ENCODE results near the gene WNT10A.

The WNT10A gene

GRCh38 chr2:218857371-218858137 lies 23.1 kb upstream of the WNT10A start:
- no peak for DNase-seq (ENCODE audit: low read depth, low spot score)

- DNase-seq (ENCODE audit: low read depth, low spot score) = no peak
Measured at GRCh38 chr2:218858138-218858445, 22.6 kb upstream of the WNT10A start.

- no peak for DNase-seq (ENCODE audit: low read depth, low spot score)
Measured at GRCh38 chr2:218858671-218859555, 21.7 kb upstream of the WNT10A start.

GRCh38 chr2:218859556-218859987 lies 21.1 kb upstream of the WNT10A start, which contains the start of gene WNT6:
Gene WNT6 (plus strand): TSS chr2:218859805. CDS start chr2:218860038, 233 bp downstream.
- DNase-seq (ENCODE audit: low read depth, low spot score) = no peak

- no peak for DNase-seq (ENCODE audit: low read depth, low spot score)
Measured at GRCh38 chr2:218859988-218860831, 20.4 kb upstream of the WNT10A start.

GRCh38 chr2:218860950-218861381 lies 19.7 kb upstream of the WNT10A start:
- no peak for DNase-seq (ENCODE audit: low read depth, low spot score)

GRCh38 chr2:218861645-218862318 lies 18.9 kb upstream of the WNT10A start:
- no peak for DNase-seq (ENCODE audit: low read depth, low spot score)

DNA sequence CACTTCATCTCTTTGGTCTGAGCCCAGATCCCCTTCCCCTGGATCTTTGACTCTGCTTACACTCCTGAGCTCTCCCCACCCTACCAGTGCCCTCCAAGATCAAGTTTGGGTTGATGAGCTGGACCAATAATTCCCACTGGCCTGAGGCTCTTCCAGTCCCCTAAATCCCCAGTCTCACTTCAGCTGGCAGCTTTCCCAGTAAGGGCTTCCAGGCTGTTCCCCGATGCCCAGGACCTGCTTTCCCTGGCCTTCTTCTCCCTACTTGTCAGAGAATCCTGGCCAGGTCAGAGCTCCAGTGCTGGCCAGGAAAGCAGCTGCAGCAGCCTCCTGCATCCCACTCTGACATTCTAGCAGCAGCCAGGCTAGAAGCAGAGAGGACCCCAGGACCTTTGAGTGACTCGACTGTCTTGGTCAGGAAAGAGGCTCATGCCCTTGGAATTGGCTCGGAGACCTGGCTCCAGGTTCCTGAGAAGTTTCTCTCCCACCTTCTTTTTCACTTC lies 17.6 kb upstream of the WNT10A start:
- no peak for DNase-seq (ENCODE audit: low read depth, low spot score)

GRCh38 chr2:218865396-218865795 lies 15.3 kb upstream of the WNT10A start:
- DNase-seq (ENCODE audit: low read depth, low spot score) = no peak

DNA sequence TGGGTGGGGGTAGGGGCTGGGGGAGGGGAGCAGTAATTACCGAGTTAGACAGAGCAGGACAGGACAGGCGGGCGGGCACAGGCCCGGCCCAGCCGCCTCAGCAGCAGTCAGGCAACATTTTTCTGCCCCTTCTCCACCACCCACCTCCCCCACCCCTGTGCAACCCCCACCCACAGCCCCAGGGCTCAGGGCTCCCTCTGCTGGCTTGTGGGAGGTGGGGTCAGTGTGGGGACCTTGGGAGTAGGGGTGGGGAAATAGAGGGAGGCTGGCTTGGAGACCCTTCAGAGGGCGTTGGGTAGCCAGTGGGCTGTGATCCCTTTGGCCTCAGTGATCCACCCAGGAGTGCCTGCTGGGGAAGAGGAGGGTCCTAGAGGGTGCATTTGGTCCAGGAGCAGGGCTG lies 14.7 kb upstream of the WNT10A start:
- no peak for DNase-seq (ENCODE audit: low read depth, low spot score)

DNA sequence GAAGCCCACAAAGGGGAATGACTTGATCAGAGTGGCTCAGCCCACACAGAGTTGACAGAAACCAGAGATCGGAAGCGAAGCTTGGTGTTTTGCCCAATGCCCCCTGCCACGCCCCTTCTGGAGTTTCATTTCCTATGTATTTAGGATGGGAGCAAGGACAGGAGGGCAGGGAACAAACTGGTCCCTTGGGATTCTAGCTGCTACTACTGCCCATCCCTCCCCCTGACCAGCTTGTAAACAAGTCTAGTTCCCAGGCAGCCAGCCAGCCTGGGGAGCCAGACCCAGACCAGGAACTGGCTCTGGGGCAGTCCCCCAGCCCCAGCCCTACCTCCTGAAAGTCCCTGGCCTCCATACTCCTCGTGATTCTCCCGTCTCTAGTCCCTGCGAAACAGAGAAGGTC lies 12.8 kb upstream of the WNT10A start:
- no peak for DNase-seq (ENCODE audit: low read depth, low spot score)

- no peak for DNase-seq (ENCODE audit: low read depth, low spot score)
Measured at GRCh38 chr2:218869064-218869463, 11.6 kb upstream of the WNT10A start.

- DNase-seq (ENCODE audit: low read depth, low spot score) = no peak
Measured at GRCh38 chr2:218870984-218871344, 9.7 kb upstream of the WNT10A start.

DNA sequence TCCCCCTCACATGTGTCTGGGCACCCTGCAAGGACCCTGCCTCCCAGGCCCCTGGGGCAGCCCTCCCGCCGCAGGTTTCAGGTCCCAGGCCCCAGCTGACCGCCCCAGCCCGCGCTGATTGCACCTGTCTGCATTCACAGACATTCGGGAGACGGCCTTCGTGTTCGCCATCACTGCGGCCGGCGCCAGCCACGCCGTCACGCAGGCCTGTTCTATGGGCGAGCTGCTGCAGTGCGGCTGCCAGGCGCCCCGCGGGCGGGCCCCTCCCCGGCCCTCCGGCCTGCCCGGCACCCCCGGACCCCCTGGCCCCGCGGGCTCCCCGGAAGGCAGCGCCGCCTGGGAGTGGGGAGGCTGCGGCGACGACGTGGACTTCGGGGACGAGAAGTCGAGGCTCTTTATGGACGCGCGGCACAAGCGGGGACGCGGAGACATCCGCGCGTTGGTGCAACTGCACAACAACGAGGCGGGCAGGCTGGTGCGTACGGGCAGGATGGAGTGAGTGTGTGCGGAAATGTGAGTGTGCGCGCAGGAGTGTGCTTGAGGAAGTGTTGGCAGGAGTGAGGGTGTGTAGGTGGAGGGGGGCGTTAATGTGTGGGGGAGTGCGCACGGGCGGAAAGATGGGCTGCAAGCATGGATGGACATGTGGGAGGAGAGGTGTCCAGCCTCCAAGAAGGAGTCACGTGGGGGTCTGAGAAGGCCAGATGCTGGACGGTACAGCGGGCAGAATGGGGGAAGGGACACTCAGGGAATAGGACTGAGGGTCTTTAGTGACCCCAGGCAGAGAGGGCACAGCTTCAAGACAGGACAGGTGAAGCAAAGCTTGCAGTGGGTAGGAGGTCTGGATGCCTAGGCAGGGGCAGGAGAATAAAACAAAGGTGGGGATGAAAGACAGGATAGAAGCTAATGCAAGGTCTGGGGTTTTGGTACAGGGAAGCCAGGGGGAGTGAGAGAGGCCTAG lies 9.0 kb upstream of the WNT10A start:
- no peak for DNase-seq (ENCODE audit: low read depth, low spot score)

- no peak for DNase-seq (ENCODE audit: low read depth, low spot score)
Measured at GRCh38 chr2:218872645-218873358, 7.8 kb upstream of the WNT10A start.

DNA sequence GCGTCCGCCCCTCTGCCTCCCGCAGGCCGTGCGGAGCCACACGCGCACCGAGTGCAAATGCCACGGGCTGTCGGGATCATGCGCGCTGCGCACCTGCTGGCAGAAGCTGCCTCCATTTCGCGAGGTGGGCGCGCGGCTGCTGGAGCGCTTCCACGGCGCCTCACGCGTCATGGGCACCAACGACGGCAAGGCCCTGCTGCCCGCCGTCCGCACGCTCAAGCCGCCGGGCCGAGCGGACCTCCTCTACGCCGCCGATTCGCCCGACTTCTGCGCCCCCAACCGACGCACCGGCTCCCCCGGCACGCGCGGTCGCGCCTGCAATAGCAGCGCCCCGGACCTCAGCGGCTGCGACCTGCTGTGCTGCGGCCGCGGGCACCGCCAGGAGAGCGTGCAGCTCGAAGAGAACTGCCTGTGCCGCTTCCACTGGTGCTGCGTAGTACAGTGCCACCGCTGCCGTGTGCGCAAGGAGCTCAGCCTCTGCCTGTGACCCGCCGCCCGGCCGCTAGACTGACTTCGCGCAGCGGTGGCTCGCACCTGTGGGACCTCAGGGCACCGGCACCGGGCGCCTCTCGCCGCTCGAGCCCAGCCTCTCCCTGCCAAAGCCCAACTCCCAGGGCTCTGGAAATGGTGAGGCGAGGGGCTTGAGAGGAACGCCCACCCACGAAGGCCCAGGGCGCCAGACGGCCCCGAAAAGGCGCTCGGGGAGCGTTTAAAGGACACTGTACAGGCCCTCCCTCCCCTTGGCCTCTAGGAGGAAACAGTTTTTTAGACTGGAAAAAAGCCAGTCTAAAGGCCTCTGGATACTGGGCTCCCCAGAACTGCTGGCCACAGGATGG lies 7.1 kb upstream of the WNT10A start:
- no peak for DNase-seq (ENCODE audit: low read depth, low spot score)

DNA sequence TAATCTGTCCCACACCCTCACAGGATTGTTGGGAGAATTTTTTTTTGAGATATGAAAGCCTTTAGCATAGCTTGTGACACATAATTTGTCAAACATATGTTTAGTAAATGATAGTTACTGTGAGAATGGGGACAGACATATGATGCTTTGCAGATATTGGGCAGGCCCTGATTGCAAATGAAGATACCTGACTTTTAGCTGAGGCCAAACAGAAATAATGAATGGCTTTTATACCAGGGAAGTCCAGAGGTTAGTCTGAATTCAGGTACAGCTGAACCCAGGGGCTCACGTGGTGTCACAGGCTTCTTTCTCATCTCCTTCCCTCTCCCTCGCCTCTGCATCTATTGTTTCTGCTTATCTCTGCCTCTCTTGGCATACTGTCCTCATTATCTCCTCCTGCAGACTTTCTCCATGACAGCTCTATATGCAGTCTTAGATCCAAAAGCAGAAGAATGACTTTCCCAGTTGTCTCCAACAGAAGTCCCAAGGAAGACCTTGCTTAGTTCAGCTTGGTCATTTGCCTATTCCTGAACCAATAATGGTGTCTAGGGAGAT lies 4.9 kb upstream of the WNT10A start:
- DNase-seq (ENCODE audit: low read depth, low spot score) = no peak

GRCh38 chr2:218876562-218877219 lies 4.0 kb upstream of the WNT10A start:
- peak; percentile 50 for DNase-seq (ENCODE audit: low read depth, low spot score)

Data from activated naive CD8-positive, alpha-beta T cell treated with anti-CD3 and anti-CD28 coated beads, Interleukin-2, amount 50 U/mL, for 16 hours (primary cell).